HG03159 (cell line): ENCODE measurements around the gene CTXN1.
"Not testable (repeated sequence)": the region's sequence is repeated elsewhere in the genome, so short reads cannot be mapped to it uniquely, and the experiment has no call there.

Experiments used
- ATAC-seq: cut with Tn5 transposase; IDR thresholded peaks from one replicate; pipeline ENCODE4 v1.9.1; 2021; ENCODE audit warnings: mild to moderate bottlenecking, moderate library complexity; ENCODE audit not compliant: unreplicated experiment

Gene CTXN1

GRCh38 chr19:7903244-7904073 lies 22.5 kb downstream of the CTXN1 start, which contains the start of gene MAP2K7:
Gene MAP2K7, plus strand, starts transcription at chr19:7903877. Its CDS starts 68 bp downstream, at chr19:7903945.
- ATAC-seq, result peak; percentile 79

DNA sequence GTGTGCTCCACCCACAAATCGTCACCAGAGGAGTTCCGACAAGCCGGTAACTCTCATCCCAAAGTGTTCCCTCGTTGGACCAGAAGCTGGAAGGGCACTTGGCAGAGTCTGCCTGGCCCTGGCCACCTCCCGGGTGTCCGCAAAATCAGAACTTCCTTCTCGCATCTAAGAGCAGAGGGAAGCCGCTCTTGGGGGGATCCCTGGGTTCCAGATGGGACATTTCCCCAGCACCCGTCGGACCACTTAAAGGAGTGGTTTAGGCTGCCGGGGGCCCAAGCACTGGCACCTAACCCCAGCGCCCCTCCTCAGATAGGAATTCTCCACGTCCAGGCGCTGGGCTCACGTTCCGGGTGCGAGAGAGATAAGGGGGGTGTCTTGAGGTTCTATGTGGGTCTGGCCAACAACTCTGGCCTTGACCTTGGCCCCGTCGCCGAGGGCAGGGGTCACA lies 23.1 kb downstream of the CTXN1 start:
- peak; percentile 2 for ATAC-seq

DNA sequence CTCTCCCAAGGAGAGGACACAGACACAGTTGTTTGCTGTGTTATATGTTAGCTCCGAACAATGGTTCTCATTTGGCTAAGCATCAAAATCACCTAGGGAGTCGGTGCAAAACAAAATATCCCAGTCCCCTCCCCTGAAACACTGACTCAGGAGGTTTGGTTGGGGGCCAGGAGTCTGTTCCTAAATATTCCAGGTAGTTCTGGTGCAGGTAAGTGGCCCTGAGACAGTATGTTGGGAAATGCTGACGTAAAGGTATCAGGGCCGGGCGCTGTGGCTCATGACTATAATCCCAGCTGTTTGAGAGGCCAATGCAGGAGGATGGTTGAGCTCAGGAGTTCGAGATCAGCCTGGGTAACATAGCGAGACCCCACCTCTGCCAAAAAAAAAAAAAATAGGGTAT lies 24.6 kb downstream of the CTXN1 start:
- ATAC-seq, result no peak

GRCh38 chr19:7900931-7901330 lies 25.0 kb downstream of the CTXN1 start:
- ATAC-seq, result no peak

DNA sequence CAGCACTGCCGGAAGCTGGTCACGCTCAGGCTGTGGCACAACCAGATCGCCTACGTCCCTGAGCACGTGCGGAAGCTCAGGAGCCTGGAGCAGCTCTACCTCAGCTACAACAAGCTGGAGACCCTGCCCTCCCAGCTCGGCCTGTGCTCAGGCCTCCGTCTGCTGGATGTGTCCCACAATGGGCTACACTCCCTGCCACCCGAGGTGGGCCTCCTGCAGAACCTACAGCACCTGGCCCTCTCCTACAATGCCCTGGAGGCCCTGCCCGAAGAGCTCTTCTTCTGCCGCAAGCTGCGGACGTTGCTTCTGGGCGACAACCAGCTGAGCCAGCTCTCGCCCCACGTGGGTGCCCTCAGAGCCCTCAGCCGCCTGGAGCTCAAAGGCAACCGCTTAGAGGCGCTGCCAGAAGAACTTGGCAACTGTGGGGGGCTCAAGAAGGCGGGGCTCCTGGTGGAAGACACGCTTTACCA lies 25.5 kb downstream of the CTXN1 start:
- ATAC-seq, result no peak

DNA sequence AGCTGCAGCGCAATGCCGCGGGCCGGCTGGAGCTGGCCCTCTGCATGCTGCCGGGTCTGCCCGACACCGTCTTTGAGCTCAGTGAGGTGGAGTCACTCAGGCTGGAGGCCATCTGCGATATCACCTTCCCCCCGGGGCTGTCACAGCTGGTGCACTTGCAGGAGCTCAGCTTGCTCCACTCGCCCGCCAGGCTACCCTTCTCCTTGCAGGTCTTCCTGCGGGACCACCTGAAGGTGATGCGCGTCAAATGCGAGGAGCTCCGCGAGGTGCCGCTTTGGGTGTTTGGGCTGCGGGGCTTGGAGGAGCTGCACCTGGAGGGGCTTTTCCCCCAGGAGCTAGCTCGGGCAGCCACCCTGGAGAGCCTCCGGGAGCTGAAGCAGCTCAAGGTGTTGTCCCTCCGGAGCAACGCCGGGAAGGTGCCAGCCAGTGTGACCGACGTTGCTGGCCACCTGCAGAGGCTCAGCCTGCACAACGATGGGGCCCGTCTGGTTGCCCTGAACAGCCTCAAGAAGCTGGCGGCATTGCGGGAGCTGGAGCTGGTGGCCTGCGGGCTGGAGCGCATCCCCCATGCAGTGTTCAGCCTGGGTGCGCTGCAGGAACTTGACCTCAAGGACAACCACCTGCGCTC lies 26.1 kb downstream of the CTXN1 start:
- no peak for ATAC-seq

DNA sequence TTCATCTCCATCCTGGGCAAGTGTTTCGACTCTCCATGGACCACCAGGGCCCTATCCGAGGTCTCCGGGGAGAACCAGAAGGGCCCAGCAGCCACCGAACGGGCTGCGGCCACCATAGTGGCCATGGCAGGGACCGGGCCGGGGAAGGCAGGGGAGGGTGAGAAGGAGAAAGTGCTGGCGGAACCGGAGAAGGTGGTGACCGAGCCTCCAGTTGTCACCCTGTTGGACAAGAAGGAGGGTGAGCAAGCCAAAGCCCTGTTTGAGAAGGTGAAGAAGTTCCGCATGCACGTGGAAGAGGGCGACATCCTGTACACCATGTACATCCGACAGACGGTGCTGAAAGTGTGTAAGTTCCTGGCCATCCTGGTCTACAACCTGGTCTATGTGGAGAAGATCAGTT lies 27.0 kb downstream of the CTXN1 start:
- no peak for ATAC-seq

GRCh38 chr19:7897292-7897691 lies 28.6 kb downstream of the CTXN1 start:
- no peak for ATAC-seq

- ATAC-seq, result no peak
Observed at GRCh38 chr19:7895565-7895964, 30.4 kb downstream of the CTXN1 start.

DNA sequence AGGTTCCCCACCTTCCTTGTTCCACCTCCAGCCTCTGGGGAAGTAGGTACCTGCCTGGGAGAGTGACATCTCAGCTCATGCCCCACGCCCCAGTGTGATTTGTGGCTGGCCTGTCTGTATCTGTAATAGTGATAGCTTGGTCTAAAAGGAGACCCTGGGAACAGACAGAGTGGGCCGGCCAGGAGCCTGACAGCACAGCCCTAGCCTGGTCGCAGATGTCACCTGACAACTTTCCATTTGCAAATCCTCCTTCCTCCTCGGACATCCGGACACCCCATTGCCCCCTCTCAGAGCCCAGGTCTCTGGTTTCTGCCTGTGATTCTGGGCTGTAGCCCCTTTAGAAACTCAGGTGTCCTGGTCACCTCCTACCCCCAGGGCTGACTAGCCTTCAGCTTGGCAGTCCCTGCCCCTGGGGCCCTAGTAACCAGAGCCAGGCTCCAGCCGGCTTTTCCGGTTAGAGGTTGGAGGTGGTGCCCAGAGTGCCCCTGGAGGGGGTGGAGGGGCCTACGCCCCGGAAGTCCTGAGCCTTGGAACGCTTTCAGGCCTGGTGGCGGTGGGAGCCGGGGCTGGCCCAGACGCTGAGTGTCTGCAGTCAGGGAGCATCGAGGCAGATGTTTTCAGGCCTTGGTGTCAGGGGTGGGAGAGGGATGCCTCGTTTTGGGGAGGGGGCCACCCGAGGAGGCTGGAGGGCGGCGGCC lies 31.2 kb downstream of the CTXN1 start:
- no peak for ATAC-seq

- ATAC-seq, result not testable (repeated sequence)
Observed at GRCh38 chr19:7893362-7894101, 32.4 kb downstream of the CTXN1 start.

DNA sequence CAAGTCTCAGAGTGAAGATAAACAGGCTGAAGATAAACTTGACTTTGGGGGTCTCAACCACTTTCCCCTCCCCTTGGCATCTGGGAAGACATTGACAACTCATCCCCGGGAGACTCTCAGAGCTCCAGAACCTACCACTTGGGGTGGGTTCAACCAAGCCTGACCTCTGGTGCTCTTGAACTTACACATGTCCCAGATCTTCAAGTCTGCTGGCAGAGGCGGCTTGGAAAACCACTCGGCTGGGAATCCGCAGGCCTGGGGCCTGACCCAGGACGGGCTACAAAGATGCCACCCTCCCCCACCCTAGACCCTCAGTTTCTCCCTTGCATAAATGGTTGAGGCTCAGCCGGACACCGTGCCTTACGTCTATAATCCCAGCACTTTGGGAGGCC lies 37.1 kb downstream of the CTXN1 start:
- ATAC-seq, result no peak

- no peak for ATAC-seq
Observed at GRCh38 chr19:7888145-7888825, 37.6 kb downstream of the CTXN1 start, which contains the start of gene LRRC8E. Gene LRRC8E, plus strand, starts transcription at chr19:7888510. Its CDS starts 7,094 bp downstream, at chr19:7895604.

DNA sequence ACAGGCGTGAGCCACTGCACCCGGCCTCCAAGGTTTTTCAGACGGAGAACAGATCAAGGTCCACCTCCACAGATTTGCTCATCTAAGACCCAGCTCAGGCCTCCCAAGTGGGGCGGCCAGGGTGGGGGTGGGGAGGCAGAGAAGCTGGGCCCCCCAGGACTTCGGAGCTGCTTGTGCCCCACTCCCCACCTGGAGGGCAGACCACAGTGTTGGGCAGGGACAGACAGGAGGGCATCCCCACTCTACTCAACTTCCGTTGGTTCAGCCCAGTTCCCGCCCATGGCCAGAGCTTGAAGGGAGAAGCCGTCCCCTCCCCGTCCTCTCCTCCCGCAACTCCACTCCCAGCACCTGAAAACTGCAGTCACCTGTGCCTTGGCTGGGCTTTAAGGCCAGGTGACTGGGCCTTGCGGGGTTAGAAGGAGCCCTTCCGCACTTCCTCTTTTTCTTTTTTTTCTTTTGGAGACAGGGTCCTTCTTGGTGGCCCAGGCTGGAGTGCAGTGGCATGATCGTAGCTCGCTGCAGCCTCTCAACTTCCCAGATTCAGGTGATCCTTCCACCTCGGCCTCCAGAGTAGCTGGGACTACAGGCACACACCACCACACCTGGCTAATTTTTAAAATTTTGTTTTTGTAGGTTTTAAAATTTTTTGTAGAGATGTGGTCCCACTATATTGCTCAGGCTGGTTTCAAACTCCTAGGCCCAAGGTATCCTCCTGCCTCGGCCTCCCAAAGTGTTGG lies 38.4 kb downstream of the CTXN1 start:
- ATAC-seq, result no peak

GRCh38 chr19:7885818-7886217 lies 40.1 kb downstream of the CTXN1 start:
- ATAC-seq, result no peak

- no peak for ATAC-seq
Observed at GRCh38 chr19:7883796-7884570, 42.0 kb downstream of the CTXN1 start.

DNA sequence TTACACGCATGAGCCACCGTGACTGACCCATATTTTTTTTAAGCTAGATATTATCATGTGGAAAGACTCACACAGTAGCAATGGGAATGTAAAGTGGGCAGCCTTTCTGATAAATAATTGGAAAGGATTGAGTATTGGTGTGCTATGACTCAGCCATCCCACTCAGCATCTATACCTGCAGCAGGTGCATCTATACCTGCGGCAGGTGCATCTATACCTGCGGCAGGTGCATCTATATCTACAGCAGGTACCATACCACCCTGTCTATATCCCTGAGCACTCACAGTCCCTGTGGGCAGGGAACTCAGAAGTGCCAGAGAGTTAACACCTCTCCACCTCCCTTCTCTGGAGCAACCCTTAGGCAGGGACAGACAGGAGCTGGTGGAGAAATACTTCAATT lies 42.8 kb downstream of the CTXN1 start:
- ATAC-seq, result no peak

- no peak for ATAC-seq
Observed at GRCh38 chr19:7881910-7882309, 44.0 kb downstream of the CTXN1 start.

DNA sequence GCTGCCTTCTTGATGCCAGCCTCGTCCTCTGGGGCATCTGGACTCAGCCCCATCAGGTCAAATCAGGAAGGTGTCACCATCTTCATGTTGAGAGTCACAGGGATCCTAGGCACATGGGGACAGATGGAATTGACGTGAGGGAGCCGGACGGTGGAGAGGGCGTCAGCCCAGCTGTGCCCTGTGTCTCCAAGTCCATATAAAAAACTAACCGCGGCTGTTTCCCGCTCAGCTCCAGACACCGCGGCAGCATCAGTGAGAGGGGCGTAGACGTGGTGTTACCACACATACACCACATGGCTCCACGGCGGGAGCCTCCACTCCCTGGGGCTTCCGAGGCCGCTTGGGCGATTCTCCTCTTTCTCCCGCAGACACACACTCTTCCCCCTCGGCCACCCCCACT lies 46.1 kb downstream of the CTXN1 start:
- ATAC-seq, result no peak
